ENCODE results near the gene FTH1. TPM values are rescaled to one million over a fixed set of nuclear protein-coding genes. Genes with fewer than 3 reads are reported as not detected.

FTH1 gene
- total RNA-seq, 1 experiment from 2014 or later, result 3,345 TPM

GRCh38 chr11:62013537-62014476 is 46.4 kb upstream of the FTH1 start:
- ChIA-PET CTCF (no interaction called here), RAD21 (ENCODE audit: low non-redundant PET in 1 of 2, low total read pairs in 2 of 2, uncharacterized antibody in 2 of 2, unreplicated experiment in 2 of 2) (interaction anchor here in 1 of 2 experiments (0.6 kb wide), 1 partner anchor 30 kb away, joined by 4 read pairs; no protein-coding TSS in a partner anchor), POLR2A (interaction anchor here (0.6 to 1.3 kb wide), 5 partner anchors 9 to 50 kb away, joined by 3 to 4 read pairs (median 4); no protein-coding TSS in a partner anchor)
- Histone ChIP-seq H4K20me1 (ENCODE audit: insufficient read depth) (no peaks in the 10 kb centered on the region), H3K9ac (ENCODE audit: low read length) (no peak overlapping the region), H3K36me3 (ENCODE audit: control insufficient read depth in 1 of 2, insufficient read depth in 2 of 2, low read length in 2 of 2) (no peaks in the 10 kb centered on the region), H2AFZ (ENCODE audit: low read depth, low read length, poor library complexity, severe bottlenecking) (no peak overlapping the region), H3K9me3 (ENCODE audit: control insufficient read depth in 1 of 2, insufficient read depth in 1 of 2, low read depth in 1 of 2, low read length in 2 of 2) (no peaks in the 10 kb centered on the region), H3K4me2 (ENCODE audit: low read length) (no peak overlapping the region; the same call in 1 of the 2 replicates), H3K27ac (ENCODE audit: low read depth, low read length) (peak overlapping the region; percentile 30; the same call in 1 of the 2 replicates), H3K79me2 (ENCODE audit: insufficient read depth, low read length) (no peaks in the 10 kb centered on the region), H3K4me1 (ENCODE audit: control insufficient read depth in 1 of 2, insufficient read depth in 2 of 2, low read length in 2 of 2) (peaks cover 17 to 20% of the 10 kb centered on the region in 2 experiments), H3K27me3 (ENCODE audit: insufficient read depth, low read length) (no peaks in the 10 kb centered on the region), H3K9me2 (ENCODE audit: insufficient read depth) (no peaks in the 10 kb centered on the region), H3K4me3 (replicated peaks in 1 of 2; ENCODE audit: low read depth in 1 of 2, low read length in 2 of 2) (no peak overlapping the region)
- BruUV-seq (replicated peaks), result no TSS peak
- TF ChIP-seq CEBPB (IDR thresholded peaks at IDR 0.05; ENCODE audit: low read depth), result no peak
- peak; percentile 51 for TF ChIP-seq SP1 (IDR thresholded peaks at IDR 0.05; ENCODE audit: low read depth)
- TF ChIP-seq MAX (IDR thresholded peaks at IDR 0.05), result no peak; the same call in 1 of the 2 replicates
- TF ChIP-seq RAD21 (IDR thresholded peaks at IDR 0.05; ENCODE audit: low read depth), result no peak
- TF ChIP-seq CBX3 (IDR thresholded peaks at IDR 0.05; ENCODE audit: low read depth), result no peak
- no peak for TF ChIP-seq EGR1 (IDR thresholded peaks at IDR 0.05; ENCODE audit: low read depth)
- no peak for TF ChIP-seq SRF (IDR thresholded peaks at IDR 0.05; ENCODE audit: low read depth)
- intact Hi-C loops (cut with micrococcal nuclease), result no loop called here
- no peak for DNase-seq (ENCODE audit: low read depth, low spot score)
- ATAC-seq, result peak; percentile 21; the same call in 1 of the 2 replicates

DNA sequence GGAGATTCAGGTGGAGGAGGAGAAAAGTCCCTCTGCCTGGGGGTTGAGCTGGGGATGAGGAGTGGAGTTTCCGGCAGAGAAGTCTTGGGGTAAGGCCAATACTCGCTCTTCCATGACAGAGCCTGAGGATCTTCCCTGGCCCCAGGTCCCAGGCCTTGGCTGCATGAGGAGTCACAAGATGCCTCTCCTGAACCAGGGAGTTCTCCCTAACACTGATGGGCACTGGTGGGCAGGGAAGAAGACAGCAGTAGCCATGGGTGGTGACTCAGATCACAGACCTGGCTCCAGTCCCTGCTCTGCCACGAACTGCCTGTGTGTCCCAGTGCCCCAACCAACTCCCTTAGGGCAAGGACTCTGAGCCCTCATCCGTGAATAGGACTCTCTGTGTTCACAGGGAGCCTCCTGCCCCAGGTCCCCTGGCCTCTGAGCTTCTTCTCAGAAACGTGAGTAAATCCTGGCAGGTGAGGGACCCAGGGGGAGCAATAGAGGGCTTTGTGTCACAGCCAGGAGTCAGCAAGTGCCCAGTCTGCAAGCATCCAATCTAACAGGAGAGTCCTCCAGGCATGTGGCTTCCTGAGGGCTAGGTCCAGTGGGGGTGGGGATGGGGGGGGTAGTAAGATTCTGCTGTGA is 45.5 kb upstream of the FTH1 start:
- ChIA-PET RAD21 (ENCODE audit: low non-redundant PET in 1 of 2, low total read pairs in 2 of 2, uncharacterized antibody in 2 of 2, unreplicated experiment in 2 of 2) (interaction anchor here in 1 of 2 experiments (0.6 kb wide), 1 partner anchor 29 kb away, joined by 4 read pairs; no protein-coding TSS in a partner anchor), CTCF (no interaction called here), POLR2A (interaction anchor here (1.0 to 1.7 kb wide), 6 partner anchors 8 to 63 kb away, joined by 3 to 6 read pairs (median 4); partner anchors contain the start of genes BEST1 and FTH1)
- H3K4me2 ChIP-seq (ENCODE audit: low read length), result peak overlapping the region; percentile 40
- H3K4me3 ChIP-seq (replicated peaks in 1 of 2; ENCODE audit: low read depth in 1 of 2, low read length in 2 of 2), result no peak overlapping the region
- H3K27me3 ChIP-seq (ENCODE audit: insufficient read depth, low read length), result no peaks in the 10 kb centered on the region
- peaks cover 17 to 20% of the 10 kb centered on the region in 2 experiments for H3K4me1 ChIP-seq (ENCODE audit: control insufficient read depth in 1 of 2, insufficient read depth in 2 of 2, low read length in 2 of 2)
- H2AFZ ChIP-seq (ENCODE audit: low read depth, low read length, poor library complexity, severe bottlenecking), result no peak overlapping the region
- H4K20me1 ChIP-seq (ENCODE audit: insufficient read depth), result no peaks in the 10 kb centered on the region
- BruUV-seq (replicated peaks), result no TSS peak
- no peaks in the 10 kb centered on the region for H3K9me3 ChIP-seq (ENCODE audit: control insufficient read depth in 1 of 2, insufficient read depth in 1 of 2, low read depth in 1 of 2, low read length in 2 of 2)
- no peak for DNase-seq (ENCODE audit: low read depth, low spot score)
- H3K9me2 ChIP-seq (ENCODE audit: insufficient read depth), result no peaks in the 10 kb centered on the region
- no peak overlapping the region for H3K9ac ChIP-seq (ENCODE audit: low read length)
- no peaks in the 10 kb centered on the region for H3K36me3 ChIP-seq (ENCODE audit: control insufficient read depth in 1 of 2, insufficient read depth in 2 of 2, low read length in 2 of 2)
- peak overlapping the region; percentile 30; the same call in 1 of the 2 replicates for H3K27ac ChIP-seq (ENCODE audit: low read depth, low read length)
- ATAC-seq, result peak; percentile 69
- intact Hi-C loops (cut with micrococcal nuclease), result no loop called here
- no peaks in the 10 kb centered on the region for H3K79me2 ChIP-seq (ENCODE audit: insufficient read depth, low read length)
- TF ChIP-seq REST (IDR thresholded peaks at IDR 0.05; ENCODE audit: low read depth) (no peak), ZBTB33 (IDR thresholded peaks at IDR 0.05; ENCODE audit: extremely low read depth, insufficient replicate concordance, low read length) (no peak), RAD21 (IDR thresholded peaks at IDR 0.05; ENCODE audit: low read depth) (no peak), ZNF274 (IDR thresholded peaks at IDR 0.05; ENCODE audit: low read depth, low read length) (no peak), EZH2 (IDR thresholded peaks at IDR 0.05) (no peak)
